HepG2 (cell line): Measurements from ENCODE around the gene NPC2.

ENCODE experiments used
- AGO1 ChIP-seq: fragments of 200-400 bp; formaldehyde crosslinking; IDR thresholded peaks from 2 replicates; pipeline ENCODE4 v1.6.1; 2017; ENCODE audit warnings: mild to moderate bottlenecking, low read depth, low read length, moderate library complexity; ENCODE audit not compliant: poor library complexity, severe bottlenecking
- CTCF ChIP-seq: sonication (generic); formaldehyde crosslinking; IDR thresholded peaks from 2 replicates; pipeline ENCODE4 v1.5.0; 2020; ENCODE audit warnings: mild to moderate bottlenecking, missing genetic modification reagents, moderate library complexity
- EP300 ChIP-seq, 3 experiments: sonication (generic) in 1 of 3; formaldehyde crosslinking in 1 of 3; IDR thresholded peaks; 2 replicates each; pipeline versions ENCODE4 v1.5.1 to v1.6.1; 2011 to 2020; ENCODE audit warnings: low read depth in 2 of 3, low read length in 2 of 3, borderline replicate concordance in 1 of 3, improper control_type of control experiment in 1 of 3, mild to moderate bottlenecking in 1 of 3, missing genetic modification reagents in 1 of 3, moderate library complexity in 1 of 3
- HDAC6 ChIP-seq: fragments of 200-600 bp; sonication (generic); IDR thresholded peaks from 2 replicates; pipeline ENCODE4 v1.7.0; 2017; ENCODE audit warnings: mild to moderate bottlenecking, antibody characterized with exemption, low read length, low read depth
- SAP130 ChIP-seq: IDR thresholded peaks from 2 replicates; pipeline ENCODE4 v1.6.1; 2016; ENCODE audit warnings: low read depth
- ZBTB43 ChIP-seq: sonication (generic); formaldehyde crosslinking; conservative IDR thresholded peaks from 2 replicates; pipeline ENCODE4 v1.4.0; 2020; ENCODE audit warnings: missing genetic modification reagents

GRCh38 chr14:74501691-74502090 lies 8.6 kb upstream of the NPC2 start:
- TF ChIP-seq CTCF (CRISPR knock-in tag), result no peak
- no peak for TF ChIP-seq AGO1
- TF ChIP-seq SAP130 (CRISPR knock-in tag), result no peak
- no peak for TF ChIP-seq ZBTB43
- no peak for TF ChIP-seq EP300 (IDR thresholded peaks at IDR 0.05; ENCODE audit: low read depth in 2 of 2, low read length in 2 of 2)
- TF ChIP-seq EP300 (CRISPR knock-in tag; IDR thresholded peaks at IDR 0.05; ENCODE audit: borderline replicate concordance), result no peak
- TF ChIP-seq HDAC6, result no peak
